ENCODE data around the gene WDR5.

The WDR5 gene

DNA sequence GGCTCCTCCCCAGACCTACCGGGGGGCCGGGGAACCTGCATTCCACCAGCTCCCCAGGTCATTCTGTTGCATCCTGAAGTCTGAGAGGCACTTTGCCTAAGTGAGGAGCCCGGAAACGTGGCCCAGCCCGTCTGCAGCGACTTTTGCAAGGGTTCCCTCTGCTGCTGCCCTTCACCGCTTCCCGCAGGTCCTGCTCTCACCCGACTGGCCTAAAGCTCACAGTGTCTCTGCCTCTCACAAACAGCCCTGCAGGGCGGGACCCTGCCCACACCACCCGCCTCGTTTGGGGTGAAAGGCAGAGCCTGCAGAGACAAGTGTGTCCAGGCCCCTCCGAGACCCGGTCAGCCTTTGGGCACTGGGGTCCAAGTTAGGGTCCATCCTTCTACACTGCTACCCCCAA, 9.5 kb upstream of the WDR5 start:
- TF ChIP-seq, protein P1, sequence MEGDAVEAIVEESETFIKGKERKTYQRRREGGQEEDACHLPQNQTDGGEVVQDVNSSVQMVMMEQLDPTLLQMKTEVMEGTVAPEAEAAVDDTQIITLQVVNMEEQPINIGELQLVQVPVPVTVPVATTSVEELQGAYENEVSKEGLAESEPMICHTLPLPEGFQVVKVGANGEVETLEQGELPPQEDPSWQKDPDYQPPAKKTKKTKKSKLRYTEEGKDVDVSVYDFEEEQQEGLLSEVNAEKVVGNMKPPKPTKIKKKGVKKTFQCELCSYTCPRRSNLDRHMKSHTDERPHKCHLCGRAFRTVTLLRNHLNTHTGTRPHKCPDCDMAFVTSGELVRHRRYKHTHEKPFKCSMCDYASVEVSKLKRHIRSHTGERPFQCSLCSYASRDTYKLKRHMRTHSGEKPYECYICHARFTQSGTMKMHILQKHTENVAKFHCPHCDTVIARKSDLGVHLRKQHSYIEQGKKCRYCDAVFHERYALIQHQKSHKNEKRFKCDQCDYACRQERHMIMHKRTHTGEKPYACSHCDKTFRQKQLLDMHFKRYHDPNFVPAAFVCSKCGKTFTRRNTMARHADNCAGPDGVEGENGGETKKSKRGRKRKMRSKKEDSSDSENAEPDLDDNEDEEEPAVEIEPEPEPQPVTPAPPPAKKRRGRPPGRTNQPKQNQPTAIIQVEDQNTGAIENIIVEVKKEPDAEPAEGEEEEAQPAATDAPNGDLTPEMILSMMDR (IDR thresholded peaks at IDR 0.05; ENCODE audit: low read depth, low read length), result no peak
- DNase-seq (ENCODE audit: low read depth, low spot score), result no peak
- in situ Hi-C loops (cut with HindIII; ENCODE audit: low sequenced_read_pairs), result no loop called here
- H3K4me3 ChIP-seq (ENCODE audit: low read depth, low read length), result no peak overlapping the region

DNA sequence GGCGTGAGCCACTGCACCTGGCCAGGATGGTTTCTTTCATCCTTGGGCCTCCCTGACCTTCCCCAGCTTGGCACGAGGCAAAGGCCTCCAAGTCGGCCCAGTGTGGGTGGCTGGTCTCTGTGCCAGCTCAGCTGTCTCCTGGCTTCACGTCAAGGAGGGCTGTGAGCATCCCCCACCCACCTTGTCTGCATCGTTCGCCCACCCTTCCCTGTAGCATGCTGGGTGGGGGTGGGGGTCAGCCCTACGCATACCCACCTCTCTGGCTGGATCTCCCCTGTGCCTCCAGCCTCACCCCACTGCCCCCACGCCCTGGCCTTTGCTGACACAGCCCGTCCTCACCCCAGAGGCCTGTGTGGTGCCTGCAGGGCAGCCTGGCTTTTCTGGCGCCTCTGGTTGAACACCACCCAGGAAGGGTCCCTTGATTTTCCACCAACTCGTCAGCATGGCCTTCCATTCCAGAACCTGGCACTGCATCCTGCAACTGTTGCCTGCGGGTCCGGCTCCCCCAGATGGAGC, 8.8 kb upstream of the WDR5 start:
- DNase-seq (ENCODE audit: low read depth, low spot score), result no peak
- TF ChIP-seq, protein P1 (IDR thresholded peaks at IDR 0.05; ENCODE audit: low read depth, low read length), result no peak
- H3K4me3 ChIP-seq (ENCODE audit: low read depth, low read length), result no peak overlapping the region
- in situ Hi-C loops (cut with HindIII; ENCODE audit: low sequenced_read_pairs), result no loop called here

DNA sequence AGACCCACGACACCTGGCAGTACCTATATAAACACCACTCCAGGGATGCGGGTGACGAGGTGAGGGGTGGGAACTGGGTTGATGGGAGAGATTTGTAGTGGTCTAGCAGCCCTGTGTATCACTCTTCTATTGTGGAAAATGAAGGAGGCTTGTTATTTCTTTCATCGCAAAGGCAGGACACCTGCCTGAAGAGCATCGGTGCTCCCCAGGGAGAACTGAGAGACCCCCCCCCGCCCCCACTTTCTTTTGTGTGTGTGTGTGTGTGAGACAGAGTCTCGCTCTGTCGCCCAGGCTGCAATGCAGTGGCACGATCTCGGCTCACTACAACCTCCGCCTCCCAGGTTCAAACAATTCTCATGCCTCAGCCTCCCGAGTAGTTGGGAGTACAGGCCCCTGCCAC, 8.3 kb upstream of the WDR5 start:
- in situ Hi-C loops (cut with HindIII; ENCODE audit: low sequenced_read_pairs), result no loop called here
- no peak overlapping the region for H3K4me3 ChIP-seq (ENCODE audit: low read depth, low read length)
- DNase-seq (ENCODE audit: low read depth, low spot score), result no peak
- TF ChIP-seq, protein P1 (IDR thresholded peaks at IDR 0.05; ENCODE audit: low read depth, low read length), result no peak

DNA sequence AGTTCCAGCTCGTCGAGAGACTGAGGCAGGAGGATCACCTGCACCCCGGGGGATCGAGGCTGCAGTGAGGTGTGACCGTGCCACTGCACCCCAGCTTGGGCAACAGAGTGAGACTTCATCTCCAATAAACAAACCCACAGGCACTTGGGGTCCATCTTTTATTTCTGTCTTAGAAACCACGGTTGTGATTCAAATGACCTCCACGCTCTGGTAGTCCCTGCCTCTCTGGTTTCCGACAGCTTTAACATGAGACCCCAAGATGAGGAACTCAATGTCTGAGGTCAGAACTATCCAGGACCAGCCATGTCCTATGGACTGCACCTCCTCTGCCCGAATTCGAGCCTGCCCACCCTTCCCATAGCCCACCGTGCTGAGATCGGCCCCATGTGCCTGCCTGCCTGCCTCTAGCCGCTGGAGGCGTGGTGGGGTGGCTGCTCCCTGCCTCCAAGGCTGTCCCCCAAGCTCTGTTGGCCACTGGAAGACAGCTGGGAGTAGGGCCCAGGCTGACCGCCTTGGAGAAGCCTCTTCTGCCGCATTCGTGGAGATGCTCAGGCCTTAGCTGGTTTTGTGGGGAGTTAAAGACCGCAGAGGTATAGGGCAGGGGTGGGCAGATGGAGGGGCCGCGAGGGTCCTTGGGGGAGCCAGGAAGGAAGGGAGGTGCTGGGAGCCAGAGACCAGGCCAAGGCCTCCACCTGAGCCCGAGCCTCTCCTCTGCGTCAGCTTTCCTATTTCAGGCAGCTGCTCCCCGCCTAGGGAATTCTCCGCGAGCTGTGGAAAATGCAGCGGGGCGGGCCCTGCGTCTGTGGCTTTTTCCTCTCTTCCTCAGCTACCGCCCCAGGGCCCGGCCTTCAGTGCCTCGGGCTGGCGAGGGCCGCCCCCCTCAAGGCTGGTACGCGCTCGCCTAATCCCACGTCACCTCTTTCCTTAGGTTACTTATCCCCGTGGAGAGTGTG, 6.9 kb upstream of the WDR5 start:
- no peak overlapping the region for H3K4me3 ChIP-seq (ENCODE audit: low read depth, low read length)
- in situ Hi-C loops (cut with HindIII; ENCODE audit: low sequenced_read_pairs), result no loop called here
- TF ChIP-seq, protein P1 (IDR thresholded peaks at IDR 0.05; ENCODE audit: low read depth, low read length), result no peak
- no peak for DNase-seq (ENCODE audit: low read depth, low spot score)

DNA sequence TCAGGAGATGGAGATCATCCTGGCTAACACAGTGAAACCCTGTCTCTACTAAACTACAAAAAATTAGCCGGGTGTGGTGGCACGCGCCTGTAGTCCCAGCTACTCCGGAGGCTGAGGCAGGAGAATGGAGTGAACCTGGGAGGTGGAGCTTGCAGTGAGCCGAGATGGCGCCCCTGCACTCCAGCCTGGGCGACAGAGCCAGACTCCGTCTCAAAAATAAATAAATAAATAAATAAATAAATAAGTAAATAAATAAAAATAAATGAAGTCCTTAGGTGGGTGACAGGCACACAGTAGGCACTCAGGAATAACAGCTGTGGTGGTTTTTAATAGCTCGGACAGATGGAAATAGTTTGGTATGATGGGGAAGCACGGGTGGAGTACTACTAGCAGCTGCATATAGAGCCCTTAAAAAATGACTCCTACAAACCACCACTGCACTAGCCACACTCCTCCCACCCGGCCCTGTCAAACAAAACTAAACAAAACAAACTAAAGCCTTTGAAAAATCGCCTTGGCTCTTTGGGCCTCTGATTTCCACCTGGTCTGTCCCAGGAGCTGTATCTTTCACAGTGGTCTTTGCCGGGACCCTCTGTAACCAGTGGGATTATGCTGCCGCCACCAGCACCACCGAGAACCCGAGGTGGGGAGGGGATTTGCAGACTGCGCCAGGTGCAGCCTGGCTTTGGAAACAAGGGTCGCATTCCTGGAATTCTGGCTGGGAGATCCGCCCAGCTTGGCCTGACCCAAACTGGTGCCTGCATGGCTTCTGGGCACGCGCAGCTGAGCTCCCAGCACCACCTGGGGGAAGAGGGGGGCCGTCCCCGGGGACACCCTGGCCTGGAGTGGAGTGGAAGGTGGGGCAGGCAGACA, 5.1 kb upstream of the WDR5 start:
- TF ChIP-seq, protein P1 (IDR thresholded peaks at IDR 0.05; ENCODE audit: low read depth, low read length), result no peak
- in situ Hi-C loops (cut with HindIII; ENCODE audit: low sequenced_read_pairs), result no loop called here
- no peak for DNase-seq (ENCODE audit: low read depth, low spot score)
- no peak overlapping the region for H3K4me3 ChIP-seq (ENCODE audit: low read depth, low read length)

DNA sequence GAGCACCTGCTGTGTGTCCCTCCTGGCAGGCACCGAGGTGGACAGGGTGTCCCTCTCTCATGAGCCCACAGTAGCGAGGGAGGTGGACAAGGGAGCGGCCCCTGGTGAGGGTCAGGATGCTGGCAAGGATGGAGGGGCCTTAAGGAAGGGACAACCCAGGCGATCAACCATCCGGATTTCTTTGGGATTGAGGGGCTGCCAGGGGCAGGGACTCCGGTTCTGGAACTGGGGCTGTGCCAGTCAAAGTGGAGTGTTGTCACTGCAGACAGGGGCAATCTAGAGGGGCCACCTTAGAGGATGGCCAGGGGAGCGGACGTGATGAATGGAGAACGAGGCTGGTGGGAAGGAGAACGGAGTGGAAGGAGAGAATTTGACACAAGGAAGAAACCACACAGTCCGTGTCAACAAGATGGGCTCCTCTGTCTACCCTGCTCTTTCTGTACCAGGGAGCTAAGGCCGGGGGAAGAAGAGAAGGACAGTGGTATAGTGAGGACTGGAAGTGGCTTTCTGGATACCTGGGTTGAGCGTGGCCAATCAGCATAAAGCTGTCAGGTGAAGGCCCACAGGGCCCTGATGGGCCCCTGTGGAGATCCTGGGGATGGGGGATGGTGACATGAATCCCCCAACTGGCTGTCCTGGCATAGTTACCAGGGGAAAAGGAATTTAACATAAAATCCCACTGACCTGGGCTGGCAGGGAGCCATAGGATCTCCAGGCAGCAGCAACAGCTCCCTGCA, 4.2 kb upstream of the WDR5 start:
- no peak overlapping the region for H3K4me3 ChIP-seq (ENCODE audit: low read depth, low read length)
- TF ChIP-seq, protein P1 (IDR thresholded peaks at IDR 0.05; ENCODE audit: low read depth, low read length), result no peak
- DNase-seq (ENCODE audit: low read depth, low spot score), result no peak
- in situ Hi-C loops (cut with HindIII; ENCODE audit: low sequenced_read_pairs), result no loop called here
